Smooth muscle cell (in vitro differentiated cells): ENCODE results near the gene WDR54. TPM values are rescaled to one million over a fixed set of nuclear protein-coding genes. Genes with fewer than 3 reads are reported as not detected.

Experiments used
- DNase-seq: peaks from one replicate; lab custom pipeline; 2025; ENCODE audit not compliant: unreplicated experiment; lab: John Stamatoyannopoulos, UW
- H2AFZ ChIP-seq: fragments of 200-600 bp; sonication (generic); 2 replicates; pipeline ENCODE4 v1.6.0; 2016; ENCODE audit warnings: antibody characterized with exemption, low read depth, mild to moderate bottlenecking
- H3F3A ChIP-seq: fragments of 200-600 bp; sonication (generic); 2 replicates; pipeline ENCODE4 v1.6.0; 2017; ENCODE audit warnings: antibody characterized with exemption, low read depth
- H3K27ac ChIP-seq: fragments of 200-600 bp; sonication (generic); 2 replicates; pipeline ENCODE4 v1.5.1; 2016; ENCODE audit warnings: low read depth, mild to moderate bottlenecking
- H3K27me3 ChIP-seq: fragments of 200-600 bp; sonication (generic); 2 replicates; pipeline ENCODE4 v1.6.1; 2016; ENCODE audit warnings: low read depth, mild to moderate bottlenecking
- H3K36me3 ChIP-seq: fragments of 200-600 bp; sonication (generic); 2 replicates; pipeline ENCODE4 v1.5.1; 2016; ENCODE audit warnings: low read depth
- H3K4me1 ChIP-seq: fragments of 200-600 bp; sonication (generic); 2 replicates; pipeline ENCODE4 v1.5.1; 2016; ENCODE audit warnings: low read depth
- H3K4me2 ChIP-seq: fragments of 200-600 bp; sonication (generic); 2 replicates; pipeline ENCODE4 v1.6.0; 2016; ENCODE audit warnings: mild to moderate bottlenecking
- H3K4me3 ChIP-seq: fragments of 200-600 bp; sonication (generic); 2 replicates; pipeline ENCODE4 v1.5.1; 2016; ENCODE audit warnings: mild to moderate bottlenecking
- H3K79me2 ChIP-seq: fragments of 200-600 bp; sonication (generic); 2 replicates; pipeline ENCODE4 v1.6.0; 2016; ENCODE audit warnings: low read depth, mild to moderate bottlenecking
- H3K9ac ChIP-seq: fragments of 200-600 bp; sonication (generic); 2 replicates; pipeline ENCODE4 v1.6.0; 2016; ENCODE audit warnings: low read depth
- H3K9me3 ChIP-seq: fragments of 200-600 bp; sonication (generic); replicated peaks from 2 replicates; pipeline ENCODE4 v1.5.1; 2016; ENCODE audit warnings: low read depth
- H4K20me1 ChIP-seq: fragments of 200-600 bp; sonication (generic); 2 replicates; pipeline ENCODE4 v1.6.0; 2016; ENCODE audit warnings: low read depth
- WGBS: methylation state at CpG from one replicate; pipeline ENCODE4 v1.1.7; 2016; ENCODE audit warnings: low lambda C conversion rate; 5-methylcytosine and 5-hydroxymethylcytosine counted together
- polyA plus RNA-seq: library from polyadenylated mRNA; unstranded; fragments of >200 nt; fragmentation: Nextera tagmentation; extraction: Ambion mirVana; gene quantifications from 2 replicates; pipeline ENCODE4 v1.2.1, GENCODE V29; 2016
- total RNA-seq: library from RNA; depleted of rRNA; stranded (reverse); fragments of >200 nt; gene quantifications from 2 replicates; pipeline ENCODE4 v1.2.3, GENCODE V29; 2014
- TF ChIP-seq, protein P1 (sequence below): fragments of 200-600 bp; sonication (generic); IDR thresholded peaks from 2 replicates; pipeline ENCODE4 v1.5.1; 2017; ENCODE audit warnings: borderline replicate concordance, mild to moderate bottlenecking, antibody characterized with exemption; ENCODE audit not compliant: insufficient read depth, poor library complexity, severe bottlenecking

The WDR54 gene
- total and polyA plus RNA-seq, 2 experiments from 2014 or later = 52.3 to 59.2 TPM

DNA sequence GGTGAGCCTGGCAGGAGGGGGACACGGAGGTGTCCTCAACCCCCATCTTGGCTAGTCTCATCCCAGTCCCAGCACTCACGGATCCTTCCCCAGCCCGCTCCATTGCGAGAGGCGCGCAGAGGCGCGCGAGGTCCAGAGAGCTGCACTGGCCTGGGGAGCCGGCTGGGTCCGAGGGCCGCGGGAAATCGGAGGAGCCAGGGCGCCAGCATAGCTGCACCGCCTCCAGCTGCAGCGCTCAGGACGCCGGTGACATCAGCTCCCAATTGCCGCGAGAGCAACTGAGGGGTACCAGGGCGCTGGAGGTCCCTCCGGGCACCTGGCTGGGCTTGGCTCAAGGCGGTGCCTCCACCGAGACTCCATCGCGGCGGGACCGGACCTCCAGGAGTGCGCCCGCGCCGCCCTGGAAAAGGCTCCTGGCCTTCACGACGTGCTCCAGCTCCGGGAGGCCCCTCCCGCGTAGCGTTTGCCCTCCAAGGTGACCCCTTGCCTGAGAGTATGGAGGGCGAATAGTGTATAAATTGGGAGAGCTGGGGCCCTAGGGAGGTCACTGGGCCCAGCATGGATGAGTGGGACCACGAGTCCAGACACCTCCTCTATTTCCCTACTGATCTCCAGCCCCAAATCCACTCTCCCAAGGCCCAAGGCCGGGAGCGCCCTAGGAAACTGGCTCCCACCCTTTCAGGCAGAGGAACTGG is 14.7 kb downstream of the WDR54 start:
- Histone ChIP-seq H3K4me1 (peaks cover 30% of the 10 kb centered on the region), H3K27me3 (no peaks in the 10 kb centered on the region), H3K4me2 (peak overlapping the region; percentile 96), H3K79me2 (peaks cover 83% of the 10 kb centered on the region), H4K20me1 (peaks cover 81% of the 10 kb centered on the region), H3K4me3 (no peak overlapping the region), H3K27ac (no peak overlapping the region), H3K9me3 (no peaks in the 10 kb centered on the region), H3K36me3 (peaks cover 5% of the 10 kb centered on the region), H2AFZ (no peak overlapping the region), H3K9ac (no peak overlapping the region), H3F3A (peaks cover 17% of the 10 kb centered on the region)
- TF ChIP-seq, protein P1, sequence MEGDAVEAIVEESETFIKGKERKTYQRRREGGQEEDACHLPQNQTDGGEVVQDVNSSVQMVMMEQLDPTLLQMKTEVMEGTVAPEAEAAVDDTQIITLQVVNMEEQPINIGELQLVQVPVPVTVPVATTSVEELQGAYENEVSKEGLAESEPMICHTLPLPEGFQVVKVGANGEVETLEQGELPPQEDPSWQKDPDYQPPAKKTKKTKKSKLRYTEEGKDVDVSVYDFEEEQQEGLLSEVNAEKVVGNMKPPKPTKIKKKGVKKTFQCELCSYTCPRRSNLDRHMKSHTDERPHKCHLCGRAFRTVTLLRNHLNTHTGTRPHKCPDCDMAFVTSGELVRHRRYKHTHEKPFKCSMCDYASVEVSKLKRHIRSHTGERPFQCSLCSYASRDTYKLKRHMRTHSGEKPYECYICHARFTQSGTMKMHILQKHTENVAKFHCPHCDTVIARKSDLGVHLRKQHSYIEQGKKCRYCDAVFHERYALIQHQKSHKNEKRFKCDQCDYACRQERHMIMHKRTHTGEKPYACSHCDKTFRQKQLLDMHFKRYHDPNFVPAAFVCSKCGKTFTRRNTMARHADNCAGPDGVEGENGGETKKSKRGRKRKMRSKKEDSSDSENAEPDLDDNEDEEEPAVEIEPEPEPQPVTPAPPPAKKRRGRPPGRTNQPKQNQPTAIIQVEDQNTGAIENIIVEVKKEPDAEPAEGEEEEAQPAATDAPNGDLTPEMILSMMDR = no peak
- 96% methylated on average over 42 of the region's 43 CpGs for WGBS
- no peak for DNase-seq

DNA sequence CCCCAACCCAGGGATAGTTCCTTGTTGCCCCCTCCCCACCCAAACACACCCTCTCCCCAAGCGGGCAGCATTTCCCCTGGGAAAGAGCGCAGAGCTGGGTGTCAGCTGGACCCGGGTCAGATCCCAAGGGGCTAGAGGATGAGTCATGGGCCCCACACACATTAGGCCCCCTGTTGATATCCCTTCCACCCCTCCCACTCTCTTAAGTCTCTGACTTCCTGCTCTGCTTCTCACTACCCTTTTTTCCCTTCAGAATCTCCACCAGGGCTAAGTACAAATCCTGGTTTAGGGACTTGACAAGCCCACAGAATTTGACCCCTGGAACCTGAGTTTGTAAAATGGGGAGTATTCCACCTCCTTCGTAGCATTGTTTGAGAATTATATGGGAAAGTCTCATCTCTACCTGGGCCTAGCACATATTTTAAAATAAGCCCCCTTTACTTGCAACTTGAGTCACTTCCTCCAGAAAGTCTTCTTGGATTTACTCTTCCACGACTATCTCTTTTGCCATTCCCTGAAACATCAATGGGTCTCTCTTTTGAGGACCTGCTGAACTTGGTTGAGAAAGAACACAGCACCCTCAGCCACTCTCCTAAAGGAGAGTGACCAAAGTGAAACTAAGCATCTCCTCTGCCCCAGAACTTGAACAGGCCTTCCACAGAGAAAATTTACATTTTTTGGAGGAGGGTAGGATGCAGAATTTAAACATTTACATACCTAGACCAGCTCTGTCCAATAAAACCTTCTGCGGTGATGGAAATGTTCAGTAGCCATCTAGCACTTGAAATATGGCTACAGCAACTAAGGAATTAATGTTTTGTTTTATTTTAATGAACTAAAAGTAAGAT is 15.5 kb downstream of the WDR54 start:
- Histone ChIP-seq H3K27ac (peak overlapping the region; percentile 11), H2AFZ (no peak overlapping the region), H3K4me1 (peaks cover 30% of the 10 kb centered on the region), H3K9me3 (no peaks in the 10 kb centered on the region), H3K36me3 (no peaks in the 10 kb centered on the region), H3F3A (peaks cover 11% of the 10 kb centered on the region), H3K79me2 (peaks cover 78% of the 10 kb centered on the region), H3K9ac (no peak overlapping the region), H3K4me2 (peak overlapping the region; percentile 96), H4K20me1 (peaks cover 72% of the 10 kb centered on the region), H3K4me3 (no peak overlapping the region), H3K27me3 (no peaks in the 10 kb centered on the region)
- DNase-seq = no peak
- TF ChIP-seq, protein P1 = no peak
- WGBS = 53% methylated on average over 6 of the region's 6 CpGs

DNA sequence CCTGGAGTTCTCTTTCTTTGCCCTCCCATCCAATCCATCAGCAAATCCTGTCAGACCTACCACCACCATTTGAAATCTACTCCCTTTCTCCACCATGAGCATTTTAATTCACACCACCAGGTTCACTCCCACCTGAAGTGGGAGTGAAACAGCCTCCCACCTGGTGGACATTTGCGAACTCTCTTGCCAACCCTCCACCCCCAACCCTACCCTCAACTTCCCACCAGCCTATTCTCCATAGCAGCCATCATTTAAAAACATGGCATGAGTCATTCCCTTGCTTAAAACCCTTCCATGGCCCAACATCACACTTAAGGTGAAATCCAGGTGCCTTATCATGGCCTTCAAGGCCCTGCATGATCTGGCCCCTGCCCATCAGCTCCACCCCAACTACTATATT is 16.7 kb downstream of the WDR54 start:
- TF ChIP-seq, protein P1 = no peak
- H3K4me2 ChIP-seq = peak overlapping the region; percentile 96
- peak overlapping the region; percentile 61 for H3K4me3 ChIP-seq
- H4K20me1 ChIP-seq = peaks cover 64% of the 10 kb centered on the region
- H3K27me3 ChIP-seq = no peaks in the 10 kb centered on the region
- no peak overlapping the region for H2AFZ ChIP-seq
- no peak overlapping the region for H3K9ac ChIP-seq
- DNase-seq = no peak
- no peaks in the 10 kb centered on the region for H3K9me3 ChIP-seq
- H3K4me1 ChIP-seq = peaks cover 30% of the 10 kb centered on the region
- WGBS = 100% methylated on average over 1 of the region's 1 CpG
- H3K79me2 ChIP-seq = peaks cover 73% of the 10 kb centered on the region
- H3K27ac ChIP-seq = peak overlapping the region; percentile 93
- H3K36me3 ChIP-seq = no peaks in the 10 kb centered on the region
- peaks cover 15% of the 10 kb centered on the region for H3F3A ChIP-seq
